Activated CD8-positive, alpha-beta T cell treated with anti-CD3 and anti-CD28 coated beads, Interleukin-2, amount 10 ng/mL, durations not matched to agents 7 days and 5 days (primary cell): ENCODE measurements around the gene NTF4. TPM values are rescaled to one million over a fixed set of nuclear protein-coding genes. Genes with fewer than 3 reads are reported as not detected.
"Not testable (repeated sequence)": the region's sequence is repeated elsewhere in the genome, so short reads cannot be mapped to it uniquely, and the experiment has no call there.

ENCODE experiments used
- ATAC-seq: fragments of 150-1000 bp; cut with Tn5 transposase; one replicate; pipeline ENCODE4 v1.10.0; 2021; ENCODE audit warnings: moderate library complexity
- CTCF ChIA-PET: fragments of 350-600 bp; sonication (Branson Sonifier 250); formaldehyde crosslinking; loops from one replicate; lab custom pipeline; 2021; ENCODE audit warnings: antibody characterized with exemption; lab: Charles Lee
- POLR2A ChIA-PET: fragments of 350-600 bp; sonication (Branson Sonifier 250); formaldehyde crosslinking; loops from one replicate; lab custom pipeline; 2021; ENCODE audit warnings: antibody characterized with exemption; lab: Charles Lee
- DNase-seq: peaks from one replicate; pipeline ENCODE4 v3.0.0-alpha.2; 2020
- H3K27ac Mint-ChIP-seq: one replicate; pipeline ENCODE4 v1.8.0; 2021; ENCODE audit warnings: mild to moderate bottlenecking, mixed read lengths
- H3K27me3 Mint-ChIP-seq: one replicate; pipeline ENCODE4 v1.8.0; 2021; ENCODE audit warnings: low read depth, mixed read lengths
- H3K36me3 Mint-ChIP-seq: one replicate; pipeline ENCODE4 v1.8.0; 2021; ENCODE audit warnings: low read depth, mixed read lengths
- H3K4me1 Mint-ChIP-seq: one replicate; pipeline ENCODE4 v1.8.0; 2021; ENCODE audit warnings: low read depth, mixed read lengths
- H3K4me3 Mint-ChIP-seq: one replicate; pipeline ENCODE4 v1.8.0; 2021; ENCODE audit warnings: mild to moderate bottlenecking, mixed read lengths
- H3K9me3 Mint-ChIP-seq: one replicate; pipeline ENCODE4 v1.8.0; 2022; ENCODE audit warnings: mixed read lengths; ENCODE audit not compliant: insufficient read depth
- total RNA-seq, 2 experiments: library from RNA; stranded (reverse); gene quantifications; one replicate each; pipeline ENCODE4 v1.2.3, GENCODE V29; 2021

The NTF4 gene
- total RNA-seq, 2 experiments from 2014 or later, result not detected

DNA sequence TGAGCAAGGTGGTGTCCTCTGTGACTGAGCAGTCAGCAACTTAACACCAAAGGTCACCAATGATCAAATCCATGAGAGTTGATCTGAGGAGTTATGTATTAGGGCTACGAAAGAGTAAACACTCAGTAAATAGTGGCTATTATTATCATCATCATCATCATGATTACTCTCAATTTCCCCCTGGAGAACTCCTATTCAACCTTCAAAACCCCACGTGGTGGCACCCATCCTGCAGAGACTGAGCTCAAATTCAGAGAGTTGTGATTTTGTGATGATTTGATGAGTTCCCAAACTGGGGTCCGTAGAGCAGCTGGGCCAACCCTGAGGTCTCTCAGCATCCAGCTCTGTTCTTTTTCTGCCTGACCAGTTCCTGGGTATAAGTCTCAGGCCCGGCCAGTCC lies 14.8 kb downstream of the NTF4 start:
- H3K4me3 Mint-ChIP-seq, H3K27ac Mint-ChIP-seq, DNase-seq, H3K9me3 Mint-ChIP-seq, ATAC-seq, H3K4me1 Mint-ChIP-seq, H3K36me3 Mint-ChIP-seq, CTCF ChIA-PET, POLR2A ChIA-PET, H3K27me3 Mint-ChIP-seq: not testable (repeated sequence)

DNA sequence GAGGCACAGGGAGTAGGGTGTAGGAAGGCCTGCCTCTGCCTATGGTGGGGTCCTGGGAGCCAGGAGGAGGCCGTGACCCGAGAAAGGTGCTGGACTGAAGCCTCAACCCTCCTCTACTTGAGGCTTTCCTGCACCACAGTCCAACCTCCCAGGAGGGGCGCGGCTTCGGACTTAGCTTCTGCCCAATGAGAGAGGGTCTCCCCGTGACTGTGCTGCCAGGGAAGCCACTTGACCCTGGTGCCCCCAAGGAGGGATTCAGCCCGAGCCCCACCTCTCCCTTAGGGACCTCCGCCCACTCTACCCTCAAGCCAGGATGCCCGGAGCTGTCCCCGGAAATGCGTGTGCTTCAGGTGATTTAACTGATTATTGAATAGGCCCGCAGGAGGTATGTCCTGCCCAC lies 15.6 kb downstream of the NTF4 start, which contains the start of gene CGB8:
TSS of gene CGB8 (minus strand) at position 101 of the 400 bp plus-strand sequence. CDS start 372 bp downstream, outside the sequence.
- H3K27me3 Mint-ChIP-seq, H3K36me3 Mint-ChIP-seq, H3K4me3 Mint-ChIP-seq, H3K4me1 Mint-ChIP-seq, H3K9me3 Mint-ChIP-seq, H3K27ac Mint-ChIP-seq, DNase-seq, POLR2A ChIA-PET, CTCF ChIA-PET, ATAC-seq: not testable (repeated sequence)

DNA sequence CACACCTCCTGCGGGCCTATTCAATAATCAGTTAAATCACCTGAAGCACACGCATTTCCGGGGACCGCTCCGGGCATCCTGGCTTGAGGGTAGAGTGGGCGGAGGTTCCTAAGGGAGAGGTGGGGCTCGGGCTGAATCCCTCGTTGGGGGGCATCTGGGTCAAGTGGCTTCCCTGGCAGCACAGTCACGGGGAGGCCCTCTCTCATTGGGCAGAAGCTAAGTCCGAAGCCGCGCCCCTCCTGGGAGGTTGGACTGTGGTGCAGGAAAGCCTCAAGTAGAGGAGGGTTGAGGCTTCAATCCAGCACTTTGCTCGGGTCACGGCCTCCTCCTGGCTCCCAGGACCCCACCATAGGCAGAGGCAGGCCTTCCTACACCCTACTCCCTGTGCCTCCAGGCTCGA lies 21.1 kb downstream of the NTF4 start, which contains the start of gene CGB5:
TSS of gene CGB5 (plus strand) at position 301 of the 400 bp plus-strand sequence. CDS start 362 bp downstream, outside the sequence.
- H3K4me1 Mint-ChIP-seq, POLR2A ChIA-PET, H3K27me3 Mint-ChIP-seq: not testable (repeated sequence)

DNA sequence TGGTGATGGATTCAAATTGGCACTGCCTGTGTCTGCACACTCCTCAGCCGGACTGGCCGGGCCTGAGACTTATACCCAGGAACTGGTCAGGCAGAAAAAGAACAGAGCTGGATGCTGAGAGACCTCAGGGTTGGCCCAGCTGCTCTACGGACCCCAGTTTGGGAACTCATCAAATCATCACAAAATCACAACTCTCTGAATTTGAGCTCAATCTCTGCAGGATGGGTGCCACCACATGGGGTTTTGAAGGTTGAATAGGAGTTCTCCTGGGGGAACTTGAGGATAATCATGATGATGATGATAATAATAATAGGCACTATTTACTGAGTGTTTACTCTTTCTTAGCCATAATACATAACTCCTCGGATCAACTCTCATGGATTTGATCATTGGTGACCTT lies 22.0 kb downstream of the NTF4 start:
- DNase-seq, H3K9me3 Mint-ChIP-seq, H3K27me3 Mint-ChIP-seq, H3K4me3 Mint-ChIP-seq, H3K36me3 Mint-ChIP-seq, CTCF ChIA-PET, ATAC-seq, H3K4me1 Mint-ChIP-seq, H3K27ac Mint-ChIP-seq, POLR2A ChIA-PET: not testable (repeated sequence)

More for the DNA sequence above, 21.1 kb downstream of the NTF4 start, which contains the start of gene CGB5:
- H3K4me3 Mint-ChIP-seq, CTCF ChIA-PET, H3K9me3 Mint-ChIP-seq, DNase-seq, ATAC-seq, H3K27ac Mint-ChIP-seq, H3K36me3 Mint-ChIP-seq: not testable (repeated sequence)

DNA sequence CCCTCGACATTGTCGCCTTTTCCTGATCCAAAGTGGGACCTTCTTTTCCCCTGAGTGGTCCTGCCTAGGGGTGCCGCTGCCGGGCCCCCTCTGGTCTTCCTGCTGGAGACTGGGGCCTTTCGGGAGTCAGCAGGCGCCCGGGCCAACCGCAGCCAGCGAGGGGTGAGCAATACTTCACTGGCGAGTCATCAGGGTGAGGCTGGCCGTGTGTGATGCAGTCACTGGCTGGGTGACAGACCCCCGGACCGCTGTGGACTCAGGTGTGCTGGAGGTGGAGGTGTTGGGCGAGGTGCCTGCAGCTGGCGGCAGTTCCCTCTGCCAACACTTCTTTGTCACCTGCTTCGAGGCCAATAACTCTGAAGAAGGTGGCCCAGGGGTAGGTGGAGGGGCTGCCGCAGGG lies 22.4 kb downstream of the NTF4 start:
- Mint-ChIP-seq H3K27ac (no peak overlapping the region), H3K4me1 (no peaks in the 10 kb centered on the region), H3K36me3 (no peaks in the 10 kb centered on the region), H3K27me3 (no peaks in the 10 kb centered on the region), H3K9me3 (no peaks in the 10 kb centered on the region), H3K4me3 (no peak overlapping the region)
- DNase-seq (no peak), ATAC-seq (no peak)
- ChIA-PET CTCF (no interaction called here), POLR2A (no interaction called here)

DNA sequence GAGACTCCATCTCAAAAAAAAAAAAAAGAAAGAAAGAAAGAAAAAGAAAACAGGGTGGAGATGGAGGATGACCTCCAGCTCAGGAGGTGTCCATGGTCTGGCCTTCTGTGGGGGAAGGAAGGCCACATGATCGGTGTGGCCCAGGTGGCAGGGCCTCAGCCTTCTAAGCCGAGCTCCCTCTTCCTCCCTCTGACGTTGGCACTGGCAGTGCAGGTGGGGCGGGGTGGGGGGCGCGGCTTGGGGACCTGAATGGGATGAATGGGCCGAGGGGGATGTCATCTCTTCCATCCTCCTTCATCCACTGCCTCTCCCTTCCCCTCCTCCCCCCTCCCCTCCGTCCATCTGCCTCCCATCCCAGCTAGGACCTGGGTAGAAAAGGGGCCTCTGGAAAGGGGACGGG lies 24.9 kb downstream of the NTF4 start:
- CTCF ChIA-PET, result not testable (repeated sequence)

DNA sequence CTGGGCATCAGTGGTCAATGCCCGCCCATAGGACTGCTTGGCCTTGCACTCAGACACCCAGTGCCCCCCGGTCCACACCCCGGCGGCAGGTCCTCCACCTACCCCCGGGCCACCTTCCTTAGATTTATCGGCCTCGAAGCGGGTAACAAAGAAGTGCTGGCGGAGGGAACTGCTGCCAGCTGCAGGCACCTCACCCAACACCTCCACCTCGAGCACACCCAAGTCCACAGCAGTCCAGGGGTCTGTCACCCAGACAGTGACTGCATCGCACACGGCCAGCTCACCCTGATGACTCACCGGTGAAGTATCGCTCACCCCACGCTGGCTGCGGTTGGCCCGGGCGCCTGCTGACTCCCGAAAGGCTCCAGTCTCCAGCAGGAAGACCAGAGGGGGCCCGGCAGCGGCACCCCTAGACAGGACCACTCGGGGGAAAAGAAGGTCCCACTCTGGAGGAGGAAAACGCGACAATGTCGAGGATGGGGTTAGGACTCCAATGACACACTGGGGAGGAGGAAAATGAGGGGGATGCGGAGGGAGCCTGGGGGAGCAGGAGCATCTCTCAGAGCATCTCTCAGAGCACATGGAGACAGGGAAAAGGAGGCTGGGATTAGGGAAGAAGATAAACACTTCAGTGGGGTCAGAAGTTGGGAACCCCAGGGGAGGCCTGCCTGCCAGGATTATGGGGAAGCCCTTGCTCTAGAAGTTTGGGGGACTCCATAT lies 25.9 kb downstream of the NTF4 start:
- CTCF ChIA-PET, H3K4me1 Mint-ChIP-seq, H3K27me3 Mint-ChIP-seq, ATAC-seq, H3K27ac Mint-ChIP-seq, POLR2A ChIA-PET, DNase-seq, H3K4me3 Mint-ChIP-seq, H3K36me3 Mint-ChIP-seq, H3K9me3 Mint-ChIP-seq: not testable (repeated sequence)

More for the DNA sequence above, 24.9 kb downstream of the NTF4 start:
- H3K4me3 Mint-ChIP-seq, DNase-seq, H3K27ac Mint-ChIP-seq, H3K36me3 Mint-ChIP-seq, POLR2A ChIA-PET, H3K4me1 Mint-ChIP-seq, H3K9me3 Mint-ChIP-seq, H3K27me3 Mint-ChIP-seq, ATAC-seq: not testable (repeated sequence)

DNA sequence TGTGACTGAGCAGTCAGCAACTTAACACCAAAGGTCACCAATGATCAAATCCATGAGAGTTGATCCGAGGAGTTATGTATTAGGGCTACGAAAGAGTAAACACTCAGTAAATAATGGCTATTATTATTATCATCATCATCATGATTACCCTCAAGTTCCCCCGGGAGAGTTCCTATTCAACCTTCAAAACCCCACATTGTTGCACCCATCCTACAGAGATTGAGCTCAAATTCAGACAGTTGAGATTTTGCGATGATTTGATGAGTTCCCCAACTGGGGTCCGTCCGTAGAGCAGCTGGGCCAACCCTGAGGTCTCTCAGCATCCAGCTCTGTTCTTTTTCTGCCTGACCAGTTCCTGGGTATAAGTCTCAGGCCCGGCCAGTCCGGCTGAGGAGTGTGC lies 26.5 kb downstream of the NTF4 start:
- CTCF ChIA-PET, result not testable (repeated sequence)

DNA sequence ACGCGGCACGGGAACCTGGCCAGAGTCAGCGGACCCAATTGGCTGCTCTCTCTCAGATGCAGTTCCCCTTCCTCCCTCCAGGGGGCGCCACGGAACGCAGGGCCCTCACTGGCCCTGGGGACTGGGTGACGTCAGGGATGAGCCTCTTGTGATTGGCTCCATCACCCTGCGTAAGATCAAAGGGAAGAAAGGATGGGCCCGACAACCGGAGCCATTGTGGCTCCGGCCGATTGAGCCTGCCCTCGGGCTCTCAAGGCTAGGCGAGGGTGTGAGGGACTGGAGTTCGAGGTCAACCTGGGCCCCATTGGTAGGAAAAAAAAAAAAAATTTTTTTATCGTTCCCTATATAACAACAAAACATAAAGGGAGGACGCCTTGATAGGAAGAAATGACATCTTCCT lies 27.8 kb downstream of the NTF4 start, which contains the start of gene CGB1:
TSS of gene CGB1 (minus strand) at position 81 of the 400 bp plus-strand sequence. CDS start 184 bp downstream, outside the sequence.
- ATAC-seq, result peak; percentile 64
- CTCF ChIA-PET, result not testable (repeated sequence)

More for the DNA sequence above, 26.5 kb downstream of the NTF4 start:
- H3K36me3 Mint-ChIP-seq, POLR2A ChIA-PET, H3K27ac Mint-ChIP-seq, H3K27me3 Mint-ChIP-seq, H3K9me3 Mint-ChIP-seq, ATAC-seq, H3K4me3 Mint-ChIP-seq, DNase-seq, H3K4me1 Mint-ChIP-seq: not testable (repeated sequence)

DNA sequence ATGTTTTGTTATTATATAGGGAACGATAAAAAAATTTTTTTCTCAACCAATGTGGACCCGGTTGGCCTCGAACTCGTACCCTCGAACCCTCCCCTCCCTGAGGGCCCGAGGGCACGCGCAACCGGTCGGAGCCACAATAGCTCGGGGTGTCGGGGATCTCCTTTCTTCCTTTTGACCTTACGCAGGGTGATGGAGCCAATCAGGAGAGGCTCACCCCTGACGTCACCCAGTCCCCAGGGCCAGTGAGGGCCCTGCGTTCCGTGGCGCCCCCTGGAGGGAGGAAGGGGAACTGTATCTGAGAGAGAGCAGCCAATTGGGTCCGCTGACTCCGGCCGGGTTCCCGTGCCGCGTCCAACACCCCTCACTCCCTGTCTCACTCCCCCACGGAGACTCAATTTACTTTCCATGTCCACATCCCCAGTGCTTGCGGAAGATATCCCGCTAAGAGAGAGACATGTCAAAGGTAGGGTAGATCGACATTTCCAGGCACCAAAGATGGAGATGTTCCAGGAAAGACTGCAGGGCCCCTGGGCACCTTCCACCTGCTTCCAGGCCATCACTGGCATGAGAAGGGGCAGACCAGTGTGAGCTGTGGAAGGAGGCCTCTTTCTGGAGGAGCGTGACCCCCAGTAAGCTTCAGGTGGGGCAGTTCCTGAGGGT lies 32.8 kb downstream of the NTF4 start, which contains the start of gene CGB2:
TSS of gene CGB2 (plus strand) at position 249 of the 660 bp plus-strand sequence. CDS start at position 455, 206 bp downstream.
- peak; percentile 71 for ATAC-seq
- not testable (repeated sequence) for H3K27ac Mint-ChIP-seq

More for the DNA sequence above, 27.8 kb downstream of the NTF4 start, which contains the start of gene CGB1:
- H3K27me3 Mint-ChIP-seq, H3K4me1 Mint-ChIP-seq, H3K4me3 Mint-ChIP-seq, H3K27ac Mint-ChIP-seq, POLR2A ChIA-PET, H3K9me3 Mint-ChIP-seq, H3K36me3 Mint-ChIP-seq: not testable (repeated sequence)
- peak; percentile 62 for DNase-seq

DNA sequence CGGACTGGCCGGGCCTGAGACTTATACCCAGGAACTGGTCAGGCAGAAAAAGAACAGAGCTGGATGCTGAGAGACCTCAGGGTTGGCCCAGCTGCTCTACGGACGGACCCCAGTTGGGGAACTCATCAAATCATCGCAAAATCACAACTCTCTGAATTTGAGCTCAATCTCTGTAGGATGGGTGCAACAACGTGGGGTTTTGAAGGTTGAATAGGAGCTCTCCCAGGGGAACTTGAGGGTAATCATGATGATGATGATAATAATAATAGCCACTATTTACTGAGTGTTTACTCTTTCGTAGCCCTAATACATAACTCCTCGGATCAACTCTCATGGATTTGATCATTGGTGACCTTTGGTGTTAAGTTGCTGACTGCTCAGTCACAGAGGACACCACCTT lies 34.3 kb downstream of the NTF4 start:
- DNase-seq, POLR2A ChIA-PET, CTCF ChIA-PET, H3K4me3 Mint-ChIP-seq, H3K4me1 Mint-ChIP-seq, H3K36me3 Mint-ChIP-seq, ATAC-seq, H3K9me3 Mint-ChIP-seq, H3K27ac Mint-ChIP-seq, H3K27me3 Mint-ChIP-seq: not testable (repeated sequence)

More for the DNA sequence above, 32.8 kb downstream of the NTF4 start, which contains the start of gene CGB2:
- peak; percentile 67 for DNase-seq
- H3K9me3 Mint-ChIP-seq, H3K4me1 Mint-ChIP-seq, POLR2A ChIA-PET, H3K36me3 Mint-ChIP-seq, H3K27me3 Mint-ChIP-seq, CTCF ChIA-PET: not testable (repeated sequence)
- peak within 1 kb of the TSS; percentile 28 for H3K4me3 Mint-ChIP-seq

DNA sequence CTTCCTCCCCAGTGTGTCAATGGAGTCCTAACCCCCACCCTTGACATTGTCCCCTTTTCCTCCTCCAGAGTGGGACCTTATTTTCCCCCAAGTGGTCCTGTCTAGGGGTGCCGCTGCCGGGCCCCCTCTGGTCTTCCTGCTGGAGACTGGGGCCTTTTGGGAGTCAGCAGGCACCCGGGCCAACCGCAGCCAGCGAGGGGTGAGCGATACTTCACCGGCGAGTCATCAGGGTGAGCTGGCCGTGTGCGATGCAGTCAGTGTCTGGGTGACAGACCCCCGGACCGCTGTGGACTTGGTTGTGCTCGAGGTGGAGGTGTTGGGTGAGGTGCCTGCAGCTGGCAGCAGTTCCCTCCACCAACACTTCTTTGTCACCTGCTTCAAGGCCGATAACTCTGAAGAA lies 34.9 kb downstream of the NTF4 start:
- H3K4me1 Mint-ChIP-seq, CTCF ChIA-PET, H3K4me3 Mint-ChIP-seq, ATAC-seq, H3K27ac Mint-ChIP-seq, H3K9me3 Mint-ChIP-seq, DNase-seq, POLR2A ChIA-PET, H3K36me3 Mint-ChIP-seq, H3K27me3 Mint-ChIP-seq: not testable (repeated sequence)
